Measurements from ENCODE around the gene C6orf89. TPM values are rescaled to one million over a fixed set of nuclear protein-coding genes. Genes with fewer than 3 reads are reported as not detected.

The C6orf89 gene
- total RNA-seq, 1 donor from 2014 or later: 54.7 TPM

DNA sequence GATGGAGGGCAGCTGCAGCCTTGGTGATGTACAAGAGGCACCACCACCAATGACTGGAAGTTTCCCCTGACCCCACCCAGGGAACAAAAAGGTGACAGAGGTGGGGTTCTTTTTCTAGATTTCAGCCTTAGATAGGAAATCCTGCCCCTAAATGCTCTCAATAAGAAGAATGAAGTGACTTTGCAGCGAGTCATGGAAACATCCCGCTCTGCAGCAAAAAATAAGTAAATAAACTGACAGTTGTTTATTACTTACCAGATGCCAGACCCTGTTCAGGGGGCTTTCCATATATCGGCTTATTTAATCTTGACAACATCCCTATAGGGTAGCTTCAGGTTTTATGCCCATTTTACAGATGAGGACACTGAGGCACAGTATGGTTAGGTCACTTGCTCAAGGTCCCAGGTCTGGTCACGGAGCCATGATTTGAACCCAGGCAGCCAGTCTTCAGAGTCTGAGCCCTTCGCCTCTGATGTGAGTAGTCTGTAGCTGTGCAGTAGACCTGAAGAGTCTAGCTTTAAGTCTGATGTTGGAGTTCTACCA lies 19.2 kb downstream of the C6orf89 start:
- peaks cover 14% of the 10 kb centered on the region for H3K4me1 ChIP-seq
- ATAC-seq (no peak), DNase-seq (no peak)
- TF ChIP-seq, protein P1, sequence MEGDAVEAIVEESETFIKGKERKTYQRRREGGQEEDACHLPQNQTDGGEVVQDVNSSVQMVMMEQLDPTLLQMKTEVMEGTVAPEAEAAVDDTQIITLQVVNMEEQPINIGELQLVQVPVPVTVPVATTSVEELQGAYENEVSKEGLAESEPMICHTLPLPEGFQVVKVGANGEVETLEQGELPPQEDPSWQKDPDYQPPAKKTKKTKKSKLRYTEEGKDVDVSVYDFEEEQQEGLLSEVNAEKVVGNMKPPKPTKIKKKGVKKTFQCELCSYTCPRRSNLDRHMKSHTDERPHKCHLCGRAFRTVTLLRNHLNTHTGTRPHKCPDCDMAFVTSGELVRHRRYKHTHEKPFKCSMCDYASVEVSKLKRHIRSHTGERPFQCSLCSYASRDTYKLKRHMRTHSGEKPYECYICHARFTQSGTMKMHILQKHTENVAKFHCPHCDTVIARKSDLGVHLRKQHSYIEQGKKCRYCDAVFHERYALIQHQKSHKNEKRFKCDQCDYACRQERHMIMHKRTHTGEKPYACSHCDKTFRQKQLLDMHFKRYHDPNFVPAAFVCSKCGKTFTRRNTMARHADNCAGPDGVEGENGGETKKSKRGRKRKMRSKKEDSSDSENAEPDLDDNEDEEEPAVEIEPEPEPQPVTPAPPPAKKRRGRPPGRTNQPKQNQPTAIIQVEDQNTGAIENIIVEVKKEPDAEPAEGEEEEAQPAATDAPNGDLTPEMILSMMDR (IDR thresholded peaks at IDR 0.05): no peak
- intact Hi-C loops (cut with DNase I): no loop called here
- no peaks in the 10 kb centered on the region for H3K9me3 ChIP-seq
- peaks cover 81% of the 10 kb centered on the region for H3K36me3 ChIP-seq
- H3K27ac ChIP-seq: no peak overlapping the region
- H3K27me3 ChIP-seq (ENCODE audit: low read depth): no peaks in the 10 kb centered on the region
- H3K4me3 ChIP-seq: no peak overlapping the region

DNA sequence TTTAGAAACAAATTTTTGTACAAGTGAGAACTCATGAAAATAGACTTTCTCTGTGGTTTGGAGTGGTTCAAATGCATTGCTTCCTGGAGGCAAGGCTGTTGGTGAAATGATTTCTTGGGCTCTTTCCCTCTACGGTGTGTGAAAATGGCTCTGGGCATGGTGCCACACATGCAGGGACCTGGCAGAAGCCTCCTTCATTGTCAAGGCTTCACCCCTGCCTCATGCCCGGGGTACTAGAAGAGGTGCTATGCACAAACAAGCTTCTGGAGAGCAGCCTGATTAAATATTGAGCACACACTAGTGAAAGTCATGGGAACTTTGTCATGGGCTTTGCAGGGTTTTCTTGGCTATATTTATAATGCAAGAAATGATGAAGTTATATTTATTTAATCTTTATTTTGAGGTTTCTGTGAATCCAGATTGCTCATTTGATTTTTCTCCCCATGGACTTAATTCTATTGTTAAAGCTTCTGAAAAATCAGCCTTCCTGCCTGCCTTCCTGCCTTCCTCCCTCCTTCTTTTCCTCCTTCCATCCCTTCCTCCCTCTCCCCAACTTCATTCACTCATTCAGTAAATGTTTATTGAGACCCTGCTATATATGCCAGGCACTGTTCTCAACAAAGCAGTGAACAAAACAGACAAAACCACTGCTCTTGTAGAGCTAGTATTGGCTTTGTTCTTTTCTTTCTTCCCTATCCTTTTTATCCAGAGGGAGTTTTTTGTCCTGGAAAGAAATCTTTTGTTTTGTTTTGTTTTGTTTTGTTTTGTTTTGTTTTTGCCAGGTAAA lies 21.0 kb downstream of the C6orf89 start:
- peak; percentile 83 for DNase-seq
- no peak overlapping the region for H3K27ac ChIP-seq
- no peaks in the 10 kb centered on the region for H3K27me3 ChIP-seq (ENCODE audit: low read depth)
- peaks cover 79% of the 10 kb centered on the region for H3K36me3 ChIP-seq
- TF ChIP-seq, protein P1 (IDR thresholded peaks at IDR 0.05): no peak
- H3K9me3 ChIP-seq: no peaks in the 10 kb centered on the region
- no peak overlapping the region for H3K4me3 ChIP-seq
- H3K4me1 ChIP-seq: peaks cover 14% of the 10 kb centered on the region
- ATAC-seq: peak; percentile 90 to 95
- intact Hi-C loops (cut with DNase I): no loop called here

DNA sequence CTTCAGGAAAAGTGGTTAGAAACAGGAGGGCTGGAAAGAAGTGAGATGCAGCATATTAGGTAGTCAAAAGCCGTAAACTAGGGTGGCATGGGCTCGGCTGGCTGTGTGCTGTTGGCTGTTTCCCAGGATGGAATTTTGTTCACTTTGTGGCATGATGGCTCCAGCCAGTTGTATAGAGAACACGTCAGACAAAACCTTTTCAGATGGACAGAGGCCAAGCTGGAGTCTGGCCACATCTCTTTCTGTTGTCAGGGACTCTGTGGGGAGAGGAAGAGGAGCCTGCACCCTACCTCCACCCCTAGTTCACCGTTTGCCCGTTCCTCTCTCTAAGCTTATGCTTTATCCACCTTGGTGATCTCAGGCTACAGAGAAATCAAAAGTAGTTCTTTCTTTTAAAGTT lies 22.0 kb downstream of the C6orf89 start:
- TF ChIP-seq, protein P1 (IDR thresholded peaks at IDR 0.05): no peak

DNA sequence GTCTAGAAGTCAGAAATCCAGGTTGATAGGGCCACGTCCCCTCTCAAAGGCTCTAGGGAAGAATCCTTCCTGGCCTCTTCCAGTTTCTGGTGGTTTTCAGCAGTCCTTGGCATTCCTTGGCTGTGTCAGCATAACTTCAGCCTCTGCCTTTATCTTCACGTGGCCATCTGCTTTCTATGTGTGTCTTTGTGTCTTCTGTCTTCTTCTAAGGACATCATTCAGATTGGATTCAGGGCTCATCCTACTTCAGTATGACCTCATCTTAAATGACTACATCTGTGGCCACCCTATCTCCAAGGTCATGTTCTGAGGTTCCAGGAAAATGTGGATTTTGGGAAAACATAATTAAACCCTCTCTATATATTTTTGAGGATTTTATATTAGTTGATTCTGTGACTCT lies 23.0 kb downstream of the C6orf89 start:
- intact Hi-C loops (cut with DNase I): no loop called here
- TF ChIP-seq, protein P1 (IDR thresholded peaks at IDR 0.05): no peak
- no peaks in the 10 kb centered on the region for H3K9me3 ChIP-seq
- H3K4me3 ChIP-seq: no peak overlapping the region
- H3K27me3 ChIP-seq (ENCODE audit: low read depth): no peaks in the 10 kb centered on the region
- DNase-seq: no peak
- no peak for ATAC-seq
- peaks cover 78% of the 10 kb centered on the region for H3K36me3 ChIP-seq
- H3K4me1 ChIP-seq: peaks cover 19% of the 10 kb centered on the region
- no peak overlapping the region for H3K27ac ChIP-seq

More for the DNA sequence above, 22.0 kb downstream of the C6orf89 start:
- H3K4me1 ChIP-seq: peaks cover 14% of the 10 kb centered on the region
- DNase-seq: no peak
- ATAC-seq: peak in 1 of 2 donors; percentile 91
- intact Hi-C loops (cut with DNase I): no loop called here
- H3K27ac ChIP-seq: peak overlapping the region; percentile 21
- no peaks in the 10 kb centered on the region for H3K9me3 ChIP-seq
- H3K4me3 ChIP-seq: no peak overlapping the region
- H3K36me3 ChIP-seq: peaks cover 78% of the 10 kb centered on the region
- H3K27me3 ChIP-seq (ENCODE audit: low read depth): no peaks in the 10 kb centered on the region

DNA sequence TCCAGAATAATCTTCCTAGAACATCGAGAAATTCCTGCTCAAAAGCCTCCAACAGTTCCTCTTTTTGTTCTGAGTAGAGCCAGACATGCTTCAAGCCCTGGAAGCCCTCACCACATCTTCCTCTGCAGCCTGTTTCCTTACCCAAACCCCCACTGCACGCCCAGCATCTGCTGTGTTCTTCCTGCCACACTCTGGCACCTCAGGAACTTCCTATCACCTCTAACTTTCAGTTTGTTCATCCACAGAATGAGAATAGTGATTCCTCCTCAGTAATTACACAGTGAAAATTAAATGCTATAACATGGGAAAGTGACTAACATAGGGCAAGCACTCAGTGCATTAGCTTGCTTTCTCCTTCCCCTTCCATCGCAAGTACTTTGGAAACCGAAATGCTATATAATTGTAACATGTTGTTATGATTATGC lies 26.3 kb downstream of the C6orf89 start:
- DNase-seq (no peak), ATAC-seq (no peak)
- TF ChIP-seq, protein P1 (IDR thresholded peaks at IDR 0.05): no peak
- Histone ChIP-seq H3K9me3 (no peaks in the 10 kb centered on the region), H3K36me3 (peaks cover 81% of the 10 kb centered on the region), H3K4me1 (peaks cover 34% of the 10 kb centered on the region), H3K27ac (no peak overlapping the region), H3K27me3 (ENCODE audit: low read depth) (no peaks in the 10 kb centered on the region), H3K4me3 (no peak overlapping the region)
- intact Hi-C loops (cut with DNase I): no loop called here
